Measurements from ENCODE around the gene CARM1.
"Not testable (repeated sequence)": the region's sequence is repeated elsewhere in the genome, so short reads cannot be mapped to it uniquely, and the experiment has no call there.

Gene CARM1

GRCh38 chr19:10870955-10871603 lies at the start of gene CARM1:
CARM1 (plus strand) TSS chr19:10871553; CDS start chr19:10871703, 150 bp downstream.
- peak; percentile 99 for DNase-seq

DNA sequence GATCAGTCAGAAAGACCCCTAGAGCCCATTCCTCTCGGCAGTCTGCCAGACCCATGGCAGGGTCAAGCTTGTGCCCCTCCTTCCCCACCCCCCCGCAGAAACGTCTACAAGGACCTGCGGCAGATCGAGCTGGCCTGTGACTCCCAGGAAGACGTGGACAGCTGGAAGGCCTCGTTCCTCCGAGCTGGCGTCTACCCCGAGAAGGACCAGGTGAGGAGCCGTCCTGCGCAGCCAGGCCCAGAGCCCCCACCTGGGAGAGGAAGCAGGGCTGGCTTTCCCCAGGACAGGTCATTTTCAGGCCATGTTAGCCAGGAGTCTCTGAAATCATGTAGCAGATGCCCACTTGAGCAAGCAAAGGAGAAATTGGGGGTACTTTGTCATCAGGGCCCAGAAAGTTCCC lies 47.7 kb upstream of the CARM1 start:
- DNase-seq = no peak

DNA sequence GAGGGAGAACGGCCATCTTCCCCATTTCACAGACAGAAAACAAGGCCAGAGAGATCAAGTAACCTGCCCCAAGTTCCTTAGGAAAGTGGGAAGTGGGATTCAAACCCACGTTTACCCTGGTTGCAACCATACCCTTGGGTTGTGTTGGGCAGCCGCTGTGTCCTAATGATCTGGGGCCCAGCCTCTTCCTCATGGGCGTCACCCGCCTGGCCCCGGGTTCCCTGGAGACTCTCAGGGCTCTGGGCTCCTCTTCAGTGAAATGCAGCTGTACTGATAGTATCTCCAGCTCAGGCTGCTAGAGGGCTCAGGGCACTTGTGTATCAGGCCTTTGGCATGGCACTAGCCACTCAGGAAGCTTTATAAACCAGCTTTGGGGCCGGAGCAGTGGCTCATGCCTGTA lies 45.1 kb upstream of the CARM1 start:
- no peak for DNase-seq

- DNase-seq = no peak
Measured at GRCh38 chr19:10826846-10827245, 44.5 kb upstream of the CARM1 start.

DNA sequence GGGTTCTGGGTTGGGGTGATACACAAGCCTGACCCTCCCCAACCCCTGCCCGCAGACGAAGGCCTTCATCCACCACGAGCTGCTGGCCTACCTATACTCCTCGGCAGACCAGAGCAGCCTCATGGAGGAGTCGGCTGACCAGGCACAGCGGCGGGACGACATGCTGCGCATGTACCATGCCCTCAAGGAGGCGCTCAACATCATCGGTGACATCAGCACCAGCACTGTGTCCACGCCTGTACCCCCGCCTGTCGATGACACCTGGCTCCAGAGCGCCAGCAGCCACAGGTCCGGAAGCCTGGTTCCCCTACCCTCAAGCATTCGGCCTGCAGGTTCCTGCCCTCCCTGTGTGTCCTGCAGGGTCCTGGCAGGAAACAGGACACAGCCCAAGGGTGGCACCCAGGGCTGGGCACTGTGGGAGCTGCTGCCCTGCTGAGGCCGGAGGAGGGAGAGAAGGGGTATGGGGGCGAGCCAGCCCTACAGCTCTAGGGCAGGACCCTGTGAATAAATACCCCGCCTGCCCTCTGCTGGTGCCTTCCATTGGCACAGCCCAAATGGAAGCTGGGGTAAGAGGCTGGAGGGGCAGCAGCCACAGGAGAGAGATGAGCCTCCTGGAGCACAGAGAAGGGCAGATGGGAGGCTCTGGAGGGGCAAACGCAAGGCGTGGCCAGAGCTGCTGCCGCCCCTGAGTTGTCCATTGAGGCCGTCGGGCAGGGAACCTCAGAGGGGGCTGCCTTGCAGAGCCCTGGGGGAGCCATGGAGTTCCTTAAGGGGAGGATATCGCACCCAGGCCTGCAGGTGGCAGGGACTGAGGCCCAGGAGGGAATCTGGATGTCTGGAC lies 42.2 kb upstream of the CARM1 start:
- DNase-seq = no peak

DNA sequence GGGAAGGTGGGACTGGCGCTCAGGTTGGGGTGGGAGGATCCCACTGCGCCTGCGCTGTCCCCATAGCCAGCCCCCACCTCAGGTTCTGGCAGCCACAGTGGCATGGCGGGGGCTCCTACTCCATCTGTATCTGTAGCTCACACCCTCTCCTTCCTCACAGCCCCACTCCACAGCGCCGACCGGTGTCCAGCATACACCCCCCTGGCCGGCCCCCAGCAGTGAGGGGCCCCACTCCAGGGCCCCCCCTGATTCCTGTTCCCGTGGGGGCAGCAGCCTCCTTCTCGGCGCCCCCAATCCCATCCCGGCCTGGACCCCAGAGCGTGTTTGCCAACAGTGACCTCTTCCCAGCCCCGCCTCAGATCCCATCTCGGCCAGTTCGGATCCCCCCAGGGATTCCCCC lies 41.4 kb upstream of the CARM1 start:
- no peak for DNase-seq

DNA sequence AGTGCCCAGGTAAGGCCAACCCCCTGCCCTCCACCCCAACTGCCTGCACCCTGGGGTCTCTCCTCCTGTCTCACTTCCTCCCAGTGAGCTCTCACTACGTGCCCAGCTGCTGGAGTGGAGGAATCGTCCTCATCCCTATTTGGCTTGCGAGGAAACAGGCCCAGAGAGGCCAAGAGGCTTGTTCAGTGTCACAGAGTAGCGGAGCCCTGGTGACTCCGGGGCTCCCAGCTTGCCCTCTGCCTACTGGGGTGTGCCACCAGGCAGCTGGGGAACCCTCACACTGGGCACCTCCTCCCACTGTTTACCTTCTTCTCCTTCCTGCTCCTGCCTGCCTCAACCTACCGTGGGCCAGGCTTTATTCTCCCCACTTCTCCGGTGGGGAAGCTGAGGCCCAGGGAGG lies 41.0 kb upstream of the CARM1 start:
- DNase-seq = no peak

DNA sequence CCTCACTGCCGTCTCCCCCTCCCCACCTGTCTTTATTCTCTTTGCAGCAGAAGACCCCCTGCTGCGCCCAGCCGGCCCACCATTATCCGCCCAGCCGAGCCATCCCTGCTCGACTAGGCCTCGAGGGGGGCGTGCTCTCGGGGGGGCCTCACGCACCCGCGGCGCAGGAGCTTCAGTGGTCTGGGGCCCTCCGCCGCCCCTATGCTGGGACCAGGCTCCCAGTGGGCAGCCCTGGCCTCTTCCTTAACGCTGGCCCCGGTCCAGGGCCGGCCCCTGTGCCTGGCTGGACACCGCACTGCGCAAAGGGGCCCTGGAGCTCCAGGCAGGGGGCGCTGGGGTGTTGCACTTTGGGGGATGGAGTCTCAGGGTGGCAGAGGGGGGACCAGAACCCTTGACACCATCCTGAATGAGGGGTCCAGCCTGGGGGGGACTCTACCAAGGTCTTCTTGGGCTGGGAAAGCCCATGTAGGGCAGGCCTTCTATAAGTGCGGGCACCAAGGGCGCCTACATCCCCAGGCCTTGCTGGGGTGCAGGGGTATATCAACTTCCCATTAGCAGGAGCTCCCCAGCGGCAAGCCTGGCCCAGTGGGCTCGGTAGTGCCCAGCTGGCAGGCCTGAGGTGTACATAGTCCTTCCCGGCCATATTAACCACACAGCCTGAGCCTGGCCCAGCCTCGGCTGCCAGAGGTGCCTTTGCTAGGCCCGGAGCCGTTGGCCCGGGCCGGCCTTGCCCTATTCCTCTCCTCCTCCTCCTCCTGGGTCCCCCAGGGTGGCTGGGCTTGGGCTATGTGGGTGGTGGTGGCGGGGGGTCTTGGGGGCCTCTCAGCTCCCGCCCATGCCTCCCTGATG lies 40.2 kb upstream of the CARM1 start:
- DNase-seq = no peak

GRCh38 chr19:10831987-10832938 lies 39.1 kb upstream of the CARM1 start:
- no peak for DNase-seq

- DNase-seq = no peak
Measured at GRCh38 chr19:10832939-10833296, 38.4 kb upstream of the CARM1 start.

DNA sequence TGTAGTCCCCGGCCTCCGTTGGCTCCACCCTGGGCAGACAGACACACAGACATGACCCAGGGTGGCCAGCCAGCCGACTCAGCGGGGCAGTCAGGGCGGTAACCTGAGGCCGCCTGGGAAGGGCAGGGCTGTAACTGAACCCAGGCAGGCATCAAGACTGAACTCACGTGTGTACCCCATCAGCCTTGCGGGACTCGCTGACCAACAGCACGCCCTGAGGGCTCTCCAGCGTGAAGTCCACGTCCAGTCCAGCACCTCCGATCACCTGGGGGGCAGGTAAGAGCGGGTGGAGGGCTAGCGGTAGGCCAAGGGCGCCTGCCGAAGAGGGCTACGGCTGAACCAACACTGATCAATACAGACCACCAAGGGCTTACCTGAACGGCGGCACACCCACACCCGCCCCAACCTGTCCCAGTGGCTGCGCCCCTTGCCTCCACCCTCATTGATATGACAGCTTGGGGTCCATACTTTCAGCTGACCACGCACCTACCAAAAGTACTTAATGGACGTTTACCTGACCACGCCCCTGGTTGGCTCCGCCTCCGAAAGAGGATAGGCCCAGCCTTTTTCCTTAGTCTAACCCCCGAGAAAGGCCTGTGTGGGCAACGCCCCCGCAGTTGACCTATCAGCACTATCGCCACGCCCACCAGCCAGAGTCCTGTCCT lies 36.1 kb upstream of the CARM1 start:
- no peak for DNase-seq

- DNase-seq = peak; percentile 97 to 98
Measured at GRCh38 chr19:10835754-10836478, 35.4 kb upstream of the CARM1 start, which contains the start of gene TMED1. TMED1 (minus strand) TSS chr19:10836212; CDS start chr19:10836191, 21 bp downstream.

DNA sequence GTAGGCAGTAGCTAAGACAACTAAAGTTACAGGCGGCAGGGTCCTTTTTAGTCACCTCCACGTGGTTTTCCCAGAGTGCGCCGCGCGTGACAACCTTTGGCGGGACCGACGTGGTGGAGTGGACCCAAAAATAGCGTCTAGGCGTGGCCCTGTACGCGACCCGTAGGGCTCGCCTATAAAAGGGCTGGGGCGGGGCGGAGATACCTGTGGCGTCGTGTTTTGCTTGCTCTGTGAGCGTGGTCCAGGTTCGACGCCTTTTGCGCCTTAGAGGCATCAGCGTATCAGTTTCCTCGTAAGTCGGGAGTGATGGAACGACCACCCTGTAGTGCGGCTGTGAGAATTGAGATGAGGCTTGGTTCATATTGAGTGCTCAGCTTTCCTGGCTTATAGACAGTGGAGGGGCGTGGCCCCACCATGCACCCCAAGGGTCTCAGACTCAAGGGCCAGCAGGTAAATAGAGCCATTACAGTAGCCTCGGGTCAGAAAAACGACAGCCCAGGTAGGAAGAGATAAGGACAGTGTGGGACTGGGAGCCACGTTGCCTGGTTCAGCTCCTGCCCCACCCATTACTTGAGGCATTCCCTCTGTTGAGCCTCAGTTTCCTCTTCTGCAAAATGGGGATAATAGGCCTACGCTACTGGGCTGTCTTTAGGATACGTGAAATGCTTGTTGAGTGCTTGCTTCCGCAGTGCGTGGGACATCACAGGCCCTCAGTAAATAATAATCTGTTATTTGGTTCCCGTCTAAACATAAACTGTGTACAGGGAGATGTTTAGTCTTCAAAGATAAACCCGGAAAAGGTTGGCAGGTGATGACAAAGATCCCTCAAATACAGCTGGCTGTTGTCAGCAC lies 34.6 kb upstream of the CARM1 start:
- DNase-seq = peak; percentile 82 to 85

- not testable (repeated sequence) for DNase-seq
Measured at GRCh38 chr19:10837649-10838048, 33.7 kb upstream of the CARM1 start.

- no peak for DNase-seq
Measured at GRCh38 chr19:10838377-10838776, 33.0 kb upstream of the CARM1 start.

GRCh38 chr19:10839114-10840050 lies 32.0 kb upstream of the CARM1 start:
- no peak for DNase-seq

DNA sequence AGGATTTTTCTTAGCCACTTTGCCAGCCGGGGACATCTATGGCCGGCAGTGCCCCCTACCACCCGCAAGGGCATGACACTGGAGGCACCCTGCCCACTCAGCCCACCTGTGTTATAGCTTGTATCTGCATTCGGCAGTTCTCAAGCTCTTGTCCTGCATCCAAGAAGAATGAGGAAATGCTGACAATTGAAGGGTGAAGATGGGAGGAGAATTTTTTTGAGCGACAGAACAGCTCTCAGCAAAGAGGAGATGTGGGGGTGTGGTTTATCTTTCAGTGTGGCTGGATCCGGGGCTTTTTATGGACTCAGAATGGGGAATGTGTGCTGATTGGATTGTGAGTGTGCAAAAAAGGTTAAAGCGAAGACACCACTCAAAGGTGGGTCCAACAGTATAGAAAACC lies 28.6 kb upstream of the CARM1 start:
- DNase-seq = no peak

DNA sequence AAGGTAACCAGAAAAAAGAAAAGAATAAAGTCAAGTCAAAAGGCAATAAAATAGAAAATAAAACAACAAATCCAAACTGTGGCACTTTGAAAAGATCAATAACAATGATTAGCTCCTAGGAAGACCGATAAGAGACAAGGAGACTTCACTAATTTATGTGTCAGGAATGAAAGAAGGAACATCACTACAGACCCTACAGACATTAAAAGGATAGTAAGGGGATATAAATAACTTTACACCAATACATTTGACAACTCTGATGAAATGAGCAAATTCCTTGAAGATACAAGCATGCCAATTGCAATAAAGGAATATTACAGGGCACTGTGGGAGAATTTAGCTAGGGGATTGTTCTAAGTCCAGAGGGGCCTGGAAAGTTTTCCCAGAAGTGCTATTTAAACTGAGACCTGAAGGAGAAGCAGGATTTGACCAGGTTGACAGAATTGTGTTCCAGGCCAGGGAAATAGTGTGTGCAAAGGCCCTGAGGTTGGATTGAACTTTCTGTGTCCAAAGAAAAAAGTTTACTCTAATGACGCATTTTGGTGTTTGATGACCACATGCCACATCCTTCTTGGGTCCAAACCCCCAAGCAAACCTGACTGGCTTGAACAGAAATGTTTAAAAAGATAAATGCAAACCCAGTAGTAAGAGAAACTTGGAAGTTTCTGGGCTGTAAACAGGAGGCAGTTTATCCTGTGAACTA lies 24.7 kb upstream of the CARM1 start:
- DNase-seq = no peak
